ENCODE measurements around the gene ITGAL. TPM values are rescaled to one million over a fixed set of nuclear protein-coding genes. Genes with fewer than 3 reads are reported as not detected.

Gene ITGAL
- total and polyA plus RNA-seq, 2 donors (not counting 1 experiment from before 2014, with no cell fraction given) = 110 to 184 TPM

GRCh38 chr16:30532285-30533145, 60.0 kb downstream of the ITGAL start:
- Mint-ChIP-seq H3K4me1 (peaks cover 44% of the 10 kb centered on the region), H3K27ac (peak overlapping the region; percentile 72), H3K27me3 (no peaks in the 10 kb centered on the region), H3K4me3 (peak overlapping the region; percentile 78), H3K9me3 (ENCODE audit: insufficient read depth) (no peaks in the 10 kb centered on the region)
- Histone ChIP-seq H3K36me3 (replicated peaks in 1 of 2; ENCODE audit: control extremely low read depth in 1 of 2, control insufficient read depth in 1 of 2, extremely low read depth in 1 of 2, insufficient read depth in 2 of 2, low read length in 1 of 2) (peaks cover 0 to 9% of the 10 kb centered on the region in 2 experiments), H3K4me2 (replicated peaks; ENCODE audit: low read depth, low read length, poor library complexity, severe bottlenecking) (no peak overlapping the region), H3K27me3 (replicated peaks in 1 of 4; ENCODE audit: control extremely low read depth in 1 of 4, control insufficient read depth in 3 of 4, insufficient read depth in 4 of 4, low read length in 3 of 4) (no peaks in the 10 kb centered on the region), H3K4me3 (ENCODE audit: control extremely low read depth in 1 of 5, extremely low read depth in 1 of 5, insufficient read depth in 1 of 5, low read depth in 2 of 5, low read length in 4 of 5) (no peak overlapping the region), H3K9ac (ENCODE audit: low read length) (no peak overlapping the region), H3K9me3 (ENCODE audit: control extremely low read depth in 1 of 3, control insufficient read depth in 2 of 3, insufficient read depth in 1 of 3, low read length in 2 of 3) (no peaks in the 10 kb centered on the region), H4K20me1 (ENCODE audit: control insufficient read depth, insufficient read depth, low read length, poor library complexity, severe bottlenecking) (no peaks in the 10 kb centered on the region), H3K79me2 (ENCODE audit: control insufficient read depth, insufficient read depth, low read length) (peaks cover 39% of the 10 kb centered on the region), H3K27ac (ENCODE audit: low read length in 2 of 2) (no peak overlapping the region), H3K4me1 (ENCODE audit: control insufficient read depth in 2 of 2, insufficient read depth in 2 of 2, low read length in 2 of 2) (peaks cover 21 to 40% of the 10 kb centered on the region in 2 donors), H2AFZ (ENCODE audit: insufficient read depth, low read depth, low read length, poor library complexity, severe bottlenecking) (no peak overlapping the region)
- TF ChIP-seq CTCF (IDR thresholded peaks at IDR 0.05) (no peak), EZH2 (IDR thresholded peaks at IDR 0.05; ENCODE audit: borderline replicate concordance, insufficient read depth, low read depth, low read length, poor library complexity, severe bottlenecking) (no peak)
- ChIA-PET CTCF (interaction anchor here (3.8 kb wide), 1 partner anchor 25 kb away, joined by 53 read pairs; the partner anchor contains the start of gene ZNF764), POLR2A (interaction anchor here (3.5 kb wide), 1 partner anchor 25 kb away, joined by 38 read pairs; the partner anchor contains the start of gene ZNF764)
- ATAC-seq (ENCODE audit: low read depth) = no peak
- DNase-seq = no peak
- intact Hi-C loops (cut with micrococcal nuclease) = no loop called here
- WGBS (ENCODE audit: insufficient coverage) = 98% methylated on average over 57 of the region's 57 CpGs

- Histone ChIP-seq H3K4me2 (replicated peaks; ENCODE audit: low read depth, low read length, poor library complexity, severe bottlenecking) (peak overlapping the region; percentile 80), H3K4me3 (ENCODE audit: control extremely low read depth in 1 of 5, extremely low read depth in 1 of 5, insufficient read depth in 1 of 5, low read depth in 2 of 5, low read length in 4 of 5) (no peak overlapping the region), H3K4me1 (ENCODE audit: control insufficient read depth in 2 of 2, insufficient read depth in 2 of 2, low read length in 2 of 2) (peaks cover 14 to 34% of the 10 kb centered on the region in 2 donors), H3K9ac (ENCODE audit: low read length) (no peak overlapping the region), H3K79me2 (ENCODE audit: control insufficient read depth, insufficient read depth, low read length) (peaks cover 39% of the 10 kb centered on the region), H3K27me3 (replicated peaks in 1 of 4; ENCODE audit: control extremely low read depth in 1 of 4, control insufficient read depth in 3 of 4, insufficient read depth in 4 of 4, low read length in 3 of 4) (no peaks in the 10 kb centered on the region), H3K9me3 (ENCODE audit: control extremely low read depth in 1 of 3, control insufficient read depth in 2 of 3, insufficient read depth in 1 of 3, low read length in 2 of 3) (no peaks in the 10 kb centered on the region), H3K36me3 (replicated peaks in 1 of 2; ENCODE audit: control extremely low read depth in 1 of 2, control insufficient read depth in 1 of 2, extremely low read depth in 1 of 2, insufficient read depth in 2 of 2, low read length in 1 of 2) (peaks cover 0 to 9% of the 10 kb centered on the region in 2 experiments), H4K20me1 (ENCODE audit: control insufficient read depth, insufficient read depth, low read length, poor library complexity, severe bottlenecking) (no peaks in the 10 kb centered on the region), H2AFZ (ENCODE audit: insufficient read depth, low read depth, low read length, poor library complexity, severe bottlenecking) (no peak overlapping the region), H3K27ac (ENCODE audit: low read length in 2 of 2) (no peak overlapping the region)
- H3K4me1 Mint-ChIP-seq = peaks cover 39% of the 10 kb centered on the region
- intact Hi-C loops (cut with micrococcal nuclease) = no loop called here
- TF ChIP-seq EZH2 (IDR thresholded peaks at IDR 0.05; ENCODE audit: borderline replicate concordance, insufficient read depth, low read depth, low read length, poor library complexity, severe bottlenecking) (no peak), CTCF (IDR thresholded peaks at IDR 0.05) (no peak)
- POLR2A ChIA-PET = interaction anchor here (1.1 to 3.5 kb wide), 2 partner anchors 25 to 39 kb away, joined by 3 to 38 read pairs; partner anchors contain the start of gene ZNF764
- H3K4me3 Mint-ChIP-seq = peak overlapping the region; percentile 78
- DNase-seq = no peak
- no peak for ATAC-seq (ENCODE audit: low read depth)
- H3K27me3 Mint-ChIP-seq = no peaks in the 10 kb centered on the region
- CTCF ChIA-PET = interaction anchor here (0.6 to 4.0 kb wide), 4 partner anchors 25 to 163 kb away, joined by 3 to 55 read pairs (median 32); partner anchors contain the start of genes DCTPP1 and ZNF764
- peak overlapping the region; percentile 72 for H3K27ac Mint-ChIP-seq
- WGBS (ENCODE audit: insufficient coverage) = 98% methylated on average over 10 of the region's 11 CpGs
- no peaks in the 10 kb centered on the region for H3K9me3 Mint-ChIP-seq (ENCODE audit: insufficient read depth)
Measured at GRCh38 chr16:30533146-30533522, 60.6 kb downstream of the ITGAL start.

Data from B cell (primary cell).